HCT116 (cell line): ENCODE measurements around the gene SARS2. TPM values are rescaled to one million over a fixed set of nuclear protein-coding genes. Genes with fewer than 3 reads are reported as not detected.

Experiments used
- ATAC-seq: fragments of 200-7000 bp; cut with Tn5 transposase; 2 replicates; pipeline ENCODE4 v1.9.1; 2020; ENCODE audit warnings: mild to moderate bottlenecking, moderate library complexity
- BruUV-seq: library from RNA; stranded (reverse); fragments of 400-500 nt; replicated peaks from 2 replicates; lab custom pipeline; 2021; lab: Mats Ljungman, UMichigan
- CTCF ChIA-PET: fragments of 300-600 bp; sonication (Branson Sonifier 250); formaldehyde crosslinking; loops from one replicate; lab custom pipeline; 2021; ENCODE audit warnings: antibody characterized with exemption; lab: Charles Lee
- POLR2A ChIA-PET: fragments of 300-600, 350-600 bp; sonication (Branson Sonifier 250); formaldehyde crosslinking; loops from one replicate; lab custom pipeline; 2021; ENCODE audit warnings: antibody characterized with exemption; lab: Charles Lee
- RAD21 ChIA-PET, 2 experiments: fragments of 300-600 bp; sonication (Branson Sonifier 250); formaldehyde crosslinking; loops; one replicate each; lab custom pipeline; 2023; ENCODE audit warnings: low total read pairs in 2 of 2; ENCODE audit not compliant: uncharacterized antibody in 2 of 2, unreplicated experiment in 2 of 2, low non-redundant PET in 1 of 2; lab: Charles Lee
- DNase-seq: peaks from one replicate; pipeline ENCODE4 v3.0.0-alpha.2; 2010; ENCODE audit warnings: low read depth, low spot score
- H2AFZ ChIP-seq: fragments of 200-600 bp; shearing (Covaris generic), sonication (generic); 2 replicates; pipeline ENCODE4 v1.6.1; 2017; ENCODE audit warnings: low read depth, mixed run types, mixed read lengths, antibody characterized with exemption, low read length; ENCODE audit not compliant: poor library complexity, severe bottlenecking
- H3K27ac ChIP-seq: 2 replicates; pipeline ENCODE4 v1.5.1; 2012; ENCODE audit warnings: low read depth, low read length
- H3K27me3 ChIP-seq: fragments of 200-600 bp; sonication (generic); 2 replicates; pipeline ENCODE4 v1.6.1; 2016; ENCODE audit warnings: mixed run types, low read length, mixed read lengths; ENCODE audit not compliant: insufficient read depth
- H3K36me3 ChIP-seq, 2 experiments: fragments of 200-500 bp in 1 of 2; fragments of 200-600 bp in 1 of 2; sonication (Bioruptor generic) in 1 of 2; sonication (generic) in 1 of 2; 2 replicates each; pipeline versions ENCODE4 v1.5.1 to v1.6.1; 2014 to 2016; ENCODE audit warnings: low read length in 2 of 2, inconsistent platforms in 1 of 2, mixed read lengths in 1 of 2, mixed run types in 1 of 2; ENCODE audit not compliant: insufficient read depth in 2 of 2, control insufficient read depth in 1 of 2
- H3K4me1 ChIP-seq, 2 experiments: fragments of 200-600 bp in 1 of 2; sonication (generic) in 1 of 2; 2 replicates each; pipeline versions ENCODE4 v1.5.1 to v1.6.1; 2012 to 2017; ENCODE audit warnings: low read length in 2 of 2, inconsistent platforms in 1 of 2, mild to moderate bottlenecking in 1 of 2, mixed read lengths in 1 of 2, mixed run types in 1 of 2, moderate library complexity in 1 of 2; ENCODE audit not compliant: insufficient read depth in 2 of 2, control insufficient read depth in 1 of 2
- H3K4me2 ChIP-seq: fragments of 200-600 bp; sonication (generic); 2 replicates; pipeline ENCODE4 v1.6.1; 2017; ENCODE audit warnings: mixed run types, low read length, mixed read lengths
- H3K4me3 ChIP-seq, 2 experiments: fragments of 200-600 bp in 1 of 2; sonication (generic) in 1 of 2; replicated peaks in 1 of 2; 2 replicates each; pipeline ENCODE4 v1.5.1; 2011 to 2016; ENCODE audit warnings: low read length in 2 of 2, control low read depth in 1 of 2, low read depth in 1 of 2, mild to moderate bottlenecking in 1 of 2, mixed read lengths in 1 of 2, mixed run types in 1 of 2
- H3K79me2 ChIP-seq: fragments of 200-600 bp; sonication (generic); 2 replicates; pipeline ENCODE4 v1.6.1; 2017; ENCODE audit warnings: mild to moderate bottlenecking, mixed run types, low read length, moderate library complexity, mixed read lengths; ENCODE audit not compliant: insufficient read depth
- H3K9ac ChIP-seq: fragments of 200-600 bp; sonication (generic); 2 replicates; pipeline ENCODE4 v1.6.1; 2016; ENCODE audit warnings: low read length, mixed read lengths
- H3K9me2 ChIP-seq: fragments of 200-600 bp; sonication (generic), shearing (Covaris generic); 2 replicates; pipeline ENCODE4 v1.6.1; 2017; ENCODE audit warnings: mixed run types, mild to moderate bottlenecking, moderate library complexity; ENCODE audit not compliant: insufficient read depth
- H3K9me3 ChIP-seq, 2 experiments: fragments of 200-500 bp in 1 of 2; fragments of 200-600 bp in 1 of 2; sonication (Bioruptor generic) in 1 of 2; sonication (generic) in 1 of 2; 2 replicates each; pipeline ENCODE4 v1.6.1; 2014 to 2017; ENCODE audit warnings: low read length in 2 of 2, mixed read lengths in 2 of 2, inconsistent platforms in 1 of 2, low read depth in 1 of 2, mild to moderate bottlenecking in 1 of 2, mixed run types in 1 of 2, moderate library complexity in 1 of 2; ENCODE audit not compliant: control insufficient read depth in 1 of 2, insufficient read depth in 1 of 2
- H4K20me1 ChIP-seq: fragments of 200-600 bp; sonication (generic), shearing (Covaris generic); 2 replicates; pipeline ENCODE4 v1.6.1; 2017; ENCODE audit warnings: mixed run types, mild to moderate bottlenecking, moderate library complexity; ENCODE audit not compliant: insufficient read depth
- ATF3 ChIP-seq: IDR thresholded peaks from 2 replicates; pipeline ENCODE4 v1.6.1; 2012
- CEBPB ChIP-seq: IDR thresholded peaks from 2 replicates; pipeline ENCODE4 v1.6.1; 2012; ENCODE audit warnings: low read depth
- EGR1 ChIP-seq: IDR thresholded peaks from 2 replicates; pipeline ENCODE4 v1.6.1; 2012; ENCODE audit warnings: low read depth
- ELF1 ChIP-seq: IDR thresholded peaks from 2 replicates; pipeline ENCODE4 v1.6.1; 2012; ENCODE audit warnings: low read depth, borderline replicate concordance
- EZH2 ChIP-seq: fragments of 200-600 bp; sonication (generic); IDR thresholded peaks from 2 replicates; pipeline ENCODE4 v1.6.1; 2017; ENCODE audit warnings: antibody characterized with exemption, mixed run types
- EZH2phosphoT487 ChIP-seq: fragments of 200-600 bp; IDR thresholded peaks from 2 replicates; pipeline ENCODE4 v1.6.1; 2018; ENCODE audit warnings: antibody characterized with exemption, borderline replicate concordance
- FOSL1 ChIP-seq: IDR thresholded peaks from 2 replicates; pipeline ENCODE4 v1.6.1; 2012; ENCODE audit warnings: low read depth
- JUND ChIP-seq: IDR thresholded peaks from 2 replicates; pipeline ENCODE4 v1.6.1; 2012
- POLR2AphosphoS5 ChIP-seq: IDR thresholded peaks from 2 replicates; pipeline ENCODE4 v1.6.1; 2011; ENCODE audit warnings: mild to moderate bottlenecking, low read depth, low read length, moderate library complexity
- RAD21 ChIP-seq: IDR thresholded peaks from 2 replicates; pipeline ENCODE4 v1.6.1; 2012; ENCODE audit warnings: low read depth, mild to moderate bottlenecking
- REST ChIP-seq: IDR thresholded peaks from 2 replicates; pipeline ENCODE4 v1.6.1; 2012; ENCODE audit warnings: low read depth
- SIN3A ChIP-seq: IDR thresholded peaks from 2 replicates; pipeline ENCODE4 v1.6.1; 2012; ENCODE audit warnings: low read depth
- SP1 ChIP-seq: IDR thresholded peaks from 2 replicates; pipeline ENCODE4 v1.6.1; 2012; ENCODE audit warnings: low read depth
- SRF ChIP-seq: IDR thresholded peaks from 2 replicates; pipeline ENCODE4 v1.6.1; 2012; ENCODE audit warnings: low read depth
- TCF7L2 ChIP-seq: IDR thresholded peaks from 2 replicates; pipeline ENCODE4 v1.7.0; 2011; ENCODE audit warnings: borderline replicate concordance, inconsistent platforms; ENCODE audit not compliant: insufficient read depth, insufficient read length; ENCODE audit errors: extremely low read depth
- YY1 ChIP-seq: IDR thresholded peaks from 2 replicates; pipeline ENCODE4 v1.6.1; 2011; ENCODE audit warnings: low read length, low read depth, moderate library complexity, mild to moderate bottlenecking; ENCODE audit not compliant: insufficient replicate concordance; ENCODE audit errors: extremely low read depth
- ZFX ChIP-seq: fragments of 450-650 bp; IDR thresholded peaks from 2 replicates; pipeline ENCODE4 v1.6.1; 2017
- ZNF274 ChIP-seq: fragments of 200-500 bp; sonication (Bioruptor generic); IDR thresholded peaks from 2 replicates; pipeline ENCODE4 v1.6.1; 2014; ENCODE audit warnings: mild to moderate bottlenecking, low read depth, low read length, inconsistent platforms
- intact Hi-C: fragments of 100-400 bp; cut with micrococcal nuclease; formaldehyde crosslinking; loops from 2 replicates; pipeline ENCODE4 v1.10.0; 2022
- total RNA-seq: library from RNA; stranded (reverse); gene quantifications from one replicate; pipeline ENCODE4 v1.2.1, GENCODE V29; 2021; ENCODE audit not compliant: unreplicated experiment
- TF ChIP-seq, protein P1 (sequence below), 3 experiments: fragments of 200-600 bp in 1 of 3; sonication (generic) in 1 of 3; IDR thresholded peaks in 2 of 3; conservative IDR thresholded peaks in 1 of 3; 2 replicates each; pipeline ENCODE4 v1.5.1; 2012 to 2017; ENCODE audit warnings: low read depth in 2 of 3, low read length in 2 of 3, antibody characterized with exemption in 1 of 3, borderline replicate concordance in 1 of 3, control low read depth in 1 of 3, mild to moderate bottlenecking in 1 of 3, mixed read lengths in 1 of 3, mixed run types in 1 of 3, moderate library complexity in 1 of 3; ENCODE audit not compliant: insufficient read depth in 1 of 3
- TF ChIP-seq, protein P2 (sequence below): IDR thresholded peaks from 2 replicates; pipeline ENCODE4 v1.6.1; 2012

SARS2 gene
- total RNA-seq, 1 experiment from 2014 or later = 58.2 TPM

DNA sequence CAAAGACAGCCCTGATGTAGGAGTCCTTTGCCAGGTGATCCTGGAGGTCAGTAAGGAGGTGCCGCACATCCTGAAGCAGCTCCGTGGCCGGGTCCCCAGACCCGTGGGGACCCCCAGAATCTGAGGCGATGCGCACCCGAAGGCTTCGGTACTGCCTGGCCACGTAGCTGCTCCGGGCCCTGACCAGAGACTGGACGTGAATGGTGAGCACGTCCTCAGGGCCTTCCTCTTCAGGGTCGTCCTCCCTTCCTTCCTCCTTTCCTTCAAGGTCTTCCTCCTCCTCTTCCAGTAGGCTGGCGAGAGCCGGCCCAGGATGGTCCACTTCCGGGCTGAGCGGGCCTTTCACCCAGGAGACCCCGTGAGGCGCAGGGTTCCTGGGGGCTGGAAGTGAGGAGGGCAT lies 60.0 kb downstream of the SARS2 start:
- H3K4me1 ChIP-seq = peaks cover 0 to 3% of the 10 kb centered on the region in 2 experiments; a peak in 1 of 4 replicates

More for the DNA sequence above, 60.0 kb downstream of the SARS2 start:
- ChIA-PET CTCF (no interaction called here), RAD21 (no interaction called here), POLR2A (no interaction called here)
- Histone ChIP-seq H2AFZ (no peak overlapping the region), H3K27me3 (no peaks in the 10 kb centered on the region), H3K4me2 (no peak overlapping the region), H3K4me3 (no peak overlapping the region), H3K36me3 (no peaks in the 10 kb centered on the region), H3K79me2 (no peaks in the 10 kb centered on the region), H3K9me2 (no peaks in the 10 kb centered on the region), H4K20me1 (no peaks in the 10 kb centered on the region), H3K27ac (no peak overlapping the region), H3K9me3 (no peaks in the 10 kb centered on the region), H3K9ac (no peak overlapping the region)
- ATAC-seq = no peak
- no TSS peak for BruUV-seq
- TF ChIP-seq YY1 (no peak), SRF (no peak), REST (no peak), POLR2AphosphoS5 (no peak), FOSL1 (no peak), ZFX (no peak), SIN3A (no peak), ZNF274 (no peak), ELF1 (no peak), SP1 (no peak), EGR1 (no peak), TCF7L2 (no peak), CEBPB (no peak), ATF3 (no peak), EZH2 (no peak), JUND (no peak), RAD21 (no peak), EZH2phosphoT487 (no peak)
- TF ChIP-seq, protein P1, sequence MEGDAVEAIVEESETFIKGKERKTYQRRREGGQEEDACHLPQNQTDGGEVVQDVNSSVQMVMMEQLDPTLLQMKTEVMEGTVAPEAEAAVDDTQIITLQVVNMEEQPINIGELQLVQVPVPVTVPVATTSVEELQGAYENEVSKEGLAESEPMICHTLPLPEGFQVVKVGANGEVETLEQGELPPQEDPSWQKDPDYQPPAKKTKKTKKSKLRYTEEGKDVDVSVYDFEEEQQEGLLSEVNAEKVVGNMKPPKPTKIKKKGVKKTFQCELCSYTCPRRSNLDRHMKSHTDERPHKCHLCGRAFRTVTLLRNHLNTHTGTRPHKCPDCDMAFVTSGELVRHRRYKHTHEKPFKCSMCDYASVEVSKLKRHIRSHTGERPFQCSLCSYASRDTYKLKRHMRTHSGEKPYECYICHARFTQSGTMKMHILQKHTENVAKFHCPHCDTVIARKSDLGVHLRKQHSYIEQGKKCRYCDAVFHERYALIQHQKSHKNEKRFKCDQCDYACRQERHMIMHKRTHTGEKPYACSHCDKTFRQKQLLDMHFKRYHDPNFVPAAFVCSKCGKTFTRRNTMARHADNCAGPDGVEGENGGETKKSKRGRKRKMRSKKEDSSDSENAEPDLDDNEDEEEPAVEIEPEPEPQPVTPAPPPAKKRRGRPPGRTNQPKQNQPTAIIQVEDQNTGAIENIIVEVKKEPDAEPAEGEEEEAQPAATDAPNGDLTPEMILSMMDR (IDR thresholded peaks at IDR 0.05 in 2 of 3, conservative IDR thresholded peaks at IDR 0.05 in 1 of 3; ENCODE audit: borderline replicate concordance in 1 of 3, insufficient read depth in 1 of 3, low read depth in 2 of 3, low read length in 2 of 3) = no peak
- TF ChIP-seq, protein P2, sequence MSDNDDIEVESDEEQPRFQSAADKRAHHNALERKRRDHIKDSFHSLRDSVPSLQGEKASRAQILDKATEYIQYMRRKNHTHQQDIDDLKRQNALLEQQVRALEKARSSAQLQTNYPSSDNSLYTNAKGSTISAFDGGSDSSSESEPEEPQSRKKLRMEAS = no peak
- DNase-seq = no peak
- intact Hi-C loops = no loop called here
